Endothelial cell (in vitro differentiated cells): ENCODE data around the gene PRDM5. TPM values are rescaled to one million over a fixed set of nuclear protein-coding genes. Genes with fewer than 3 reads are reported as not detected.

Source experiments
- DNase-seq: peaks from one replicate; pipeline ENCODE4 v3.0.0; 2021; ENCODE audit warnings: low spot score
- H3K27ac Mint-ChIP-seq: one replicate; pipeline ENCODE4 v1.8.0; 2021; ENCODE audit warnings: mixed read lengths, inconsistent platforms; ENCODE audit not compliant: unreplicated experiment
- H3K27me3 Mint-ChIP-seq: one replicate; pipeline ENCODE4 v1.8.0; 2021; ENCODE audit warnings: mild to moderate bottlenecking, moderate library complexity, mixed read lengths, inconsistent platforms; ENCODE audit not compliant: unreplicated experiment
- H3K36me3 Mint-ChIP-seq: one replicate; pipeline ENCODE4 v1.8.0; 2021; ENCODE audit warnings: mild to moderate bottlenecking, low read depth, mixed read lengths, inconsistent platforms; ENCODE audit not compliant: unreplicated experiment
- H3K4me1 Mint-ChIP-seq: one replicate; pipeline ENCODE4 v1.8.0; 2021; ENCODE audit warnings: mild to moderate bottlenecking, mixed read lengths, inconsistent platforms; ENCODE audit not compliant: unreplicated experiment
- H3K4me3 Mint-ChIP-seq: one replicate; pipeline ENCODE4 v1.8.0; 2021; ENCODE audit warnings: mild to moderate bottlenecking, mixed read lengths, inconsistent platforms; ENCODE audit not compliant: unreplicated experiment
- H3K9me3 Mint-ChIP-seq: one replicate; pipeline ENCODE4 v1.8.0; 2021; ENCODE audit warnings: mixed read lengths, inconsistent platforms; ENCODE audit not compliant: unreplicated experiment
- CTCF ChIP-seq: fragments of 200-600 bp; sonication (generic); IDR thresholded peaks from one replicate; pipeline ENCODE4 v1.5.0; 2021; ENCODE audit warnings: antibody characterized with exemption; ENCODE audit not compliant: unreplicated experiment
- total RNA-seq: library from RNA; stranded (reverse); fragmentation: NEBNext Ultra II Directional; extraction: Animal tissue kit (Norgen Biotek cat#: 25700); gene quantifications from one replicate; pipeline ENCODE4 v1.2.1, GENCODE V29; 2021; ENCODE audit not compliant: unreplicated experiment

The PRDM5 gene
- total RNA-seq, 1 donor from 2014 or later, result 17.0 TPM

- TF ChIP-seq CTCF, result no peak
- H3K9me3 Mint-ChIP-seq, result no peaks in the 10 kb centered on the region
- no peaks in the 10 kb centered on the region for H3K36me3 Mint-ChIP-seq
- H3K4me3 Mint-ChIP-seq, result no peak overlapping the region
- H3K27ac Mint-ChIP-seq, result peak overlapping the region; percentile 99
- peaks cover 23% of the 10 kb centered on the region for H3K4me1 Mint-ChIP-seq
- H3K27me3 Mint-ChIP-seq, result no peaks in the 10 kb centered on the region
- no peak for DNase-seq
Measured at GRCh38 chr4:120672076-120672475, 250.4 kb downstream of the PRDM5 start.

- no peak overlapping the region for H3K27ac Mint-ChIP-seq
- no peak overlapping the region for H3K4me3 Mint-ChIP-seq
- H3K27me3 Mint-ChIP-seq, result no peaks in the 10 kb centered on the region
- H3K36me3 Mint-ChIP-seq, result no peaks in the 10 kb centered on the region
- TF ChIP-seq CTCF, result no peak
- DNase-seq, result no peak
- H3K4me1 Mint-ChIP-seq, result peaks cover 23% of the 10 kb centered on the region
- H3K9me3 Mint-ChIP-seq, result no peaks in the 10 kb centered on the region
Measured at GRCh38 chr4:120671538-120671937, 251.0 kb downstream of the PRDM5 start.

- Mint-ChIP-seq H3K27ac (no peak overlapping the region), H3K4me1 (peaks cover 3% of the 10 kb centered on the region), H3K4me3 (no peak overlapping the region), H3K9me3 (no peaks in the 10 kb centered on the region), H3K27me3 (no peaks in the 10 kb centered on the region), H3K36me3 (no peaks in the 10 kb centered on the region)
- DNase-seq, result no peak
- TF ChIP-seq CTCF, result no peak
Measured at GRCh38 chr4:120667102-120667501, 255.4 kb downstream of the PRDM5 start.

GRCh38 chr4:120664851-120665250 lies 257.7 kb downstream of the PRDM5 start:
- no peak for TF ChIP-seq CTCF
- H3K9me3 Mint-ChIP-seq, result no peaks in the 10 kb centered on the region

GRCh38 chr4:120659616-120660170 lies 262.8 kb downstream of the PRDM5 start:
- Mint-ChIP-seq H3K4me1 (peaks cover 8% of the 10 kb centered on the region), H3K27ac (no peak overlapping the region), H3K4me3 (no peak overlapping the region), H3K9me3 (no peaks in the 10 kb centered on the region), H3K27me3 (no peaks in the 10 kb centered on the region), H3K36me3 (no peaks in the 10 kb centered on the region)
- no peak for TF ChIP-seq CTCF
- no peak for DNase-seq

More at GRCh38 chr4:120664851-120665250, 257.7 kb downstream of the PRDM5 start:
- Mint-ChIP-seq H3K36me3 (no peaks in the 10 kb centered on the region), H3K27ac (no peak overlapping the region), H3K27me3 (no peaks in the 10 kb centered on the region), H3K4me3 (no peak overlapping the region), H3K4me1 (no peaks in the 10 kb centered on the region)
- DNase-seq, result no peak
